ENCODE results near the gene ALDH9A1.

DNA sequence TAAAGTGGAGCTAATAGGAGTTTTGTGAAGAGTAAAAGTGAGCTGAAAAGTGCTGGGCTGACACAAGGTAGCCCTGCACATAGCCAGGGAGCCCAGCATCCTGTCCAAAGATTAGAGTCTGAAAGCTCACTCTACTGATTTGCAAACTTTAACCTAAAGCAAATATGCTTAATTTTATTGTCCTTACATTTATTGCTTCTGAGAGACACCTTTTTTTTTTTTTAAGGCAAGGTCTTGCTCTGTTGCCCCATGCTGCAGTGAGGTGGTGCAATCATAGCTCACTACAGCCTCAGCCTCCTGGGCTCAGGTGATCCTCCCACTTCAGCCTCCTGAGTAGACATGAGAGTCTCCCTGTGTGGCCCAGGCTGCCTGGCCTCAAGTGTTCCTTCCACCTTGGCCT is 50.8 kb downstream of the ALDH9A1 start:
- TF ChIP-seq, protein P1, sequence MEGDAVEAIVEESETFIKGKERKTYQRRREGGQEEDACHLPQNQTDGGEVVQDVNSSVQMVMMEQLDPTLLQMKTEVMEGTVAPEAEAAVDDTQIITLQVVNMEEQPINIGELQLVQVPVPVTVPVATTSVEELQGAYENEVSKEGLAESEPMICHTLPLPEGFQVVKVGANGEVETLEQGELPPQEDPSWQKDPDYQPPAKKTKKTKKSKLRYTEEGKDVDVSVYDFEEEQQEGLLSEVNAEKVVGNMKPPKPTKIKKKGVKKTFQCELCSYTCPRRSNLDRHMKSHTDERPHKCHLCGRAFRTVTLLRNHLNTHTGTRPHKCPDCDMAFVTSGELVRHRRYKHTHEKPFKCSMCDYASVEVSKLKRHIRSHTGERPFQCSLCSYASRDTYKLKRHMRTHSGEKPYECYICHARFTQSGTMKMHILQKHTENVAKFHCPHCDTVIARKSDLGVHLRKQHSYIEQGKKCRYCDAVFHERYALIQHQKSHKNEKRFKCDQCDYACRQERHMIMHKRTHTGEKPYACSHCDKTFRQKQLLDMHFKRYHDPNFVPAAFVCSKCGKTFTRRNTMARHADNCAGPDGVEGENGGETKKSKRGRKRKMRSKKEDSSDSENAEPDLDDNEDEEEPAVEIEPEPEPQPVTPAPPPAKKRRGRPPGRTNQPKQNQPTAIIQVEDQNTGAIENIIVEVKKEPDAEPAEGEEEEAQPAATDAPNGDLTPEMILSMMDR (IDR thresholded peaks at IDR 0.05): no peak
- TF ChIP-seq POLR2A (IDR thresholded peaks at IDR 0.05): no peak

All from breast epithelium (tissue), 3 donors.